ENCODE data around the gene CHKA.
A peak's percentile ranks its signal among the peaks of the same experiment; 100 is the strongest.

CHKA gene

DNA sequence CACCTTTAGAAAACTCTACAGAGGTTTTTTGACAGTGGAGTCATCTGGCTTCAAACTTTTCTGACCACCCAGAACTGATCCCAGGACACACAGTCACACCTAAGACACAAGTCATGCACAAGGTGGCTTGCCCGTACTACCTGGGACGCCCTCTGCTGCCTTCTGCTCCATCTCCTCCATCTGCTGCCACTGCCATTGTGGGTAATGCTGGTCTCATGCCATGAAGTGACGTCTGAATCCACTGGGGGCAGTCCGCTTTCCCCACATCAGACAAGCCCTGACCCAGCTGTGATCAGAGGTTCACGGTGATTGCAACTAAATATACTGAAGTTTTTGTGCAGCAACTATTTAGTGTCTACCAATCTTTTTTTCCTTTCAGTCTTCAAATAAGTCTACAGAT lies 96.1 kb downstream of the CHKA start:
- DNase-seq (ENCODE audit: low read depth in 1 of 2, low spot score in 1 of 2): peak in 1 of 2 experiments; percentile 21
- no peak overlapping the region for H3K4me3 ChIP-seq (replicated peaks; ENCODE audit: insufficient read depth, low read length)
- no peak overlapping the region for H3K27ac ChIP-seq (replicated peaks)
- TF ChIP-seq SPI1 (IDR thresholded peaks at IDR 0.05; ENCODE audit: borderline replicate concordance, low read depth) (no peak), POLR2AphosphoS5 (IDR thresholded peaks at IDR 0.05; ENCODE audit: low read depth) (no peak), GABPA (IDR thresholded peaks at IDR 0.05; ENCODE audit: low read depth) (no peak)
- TF ChIP-seq, protein P1, sequence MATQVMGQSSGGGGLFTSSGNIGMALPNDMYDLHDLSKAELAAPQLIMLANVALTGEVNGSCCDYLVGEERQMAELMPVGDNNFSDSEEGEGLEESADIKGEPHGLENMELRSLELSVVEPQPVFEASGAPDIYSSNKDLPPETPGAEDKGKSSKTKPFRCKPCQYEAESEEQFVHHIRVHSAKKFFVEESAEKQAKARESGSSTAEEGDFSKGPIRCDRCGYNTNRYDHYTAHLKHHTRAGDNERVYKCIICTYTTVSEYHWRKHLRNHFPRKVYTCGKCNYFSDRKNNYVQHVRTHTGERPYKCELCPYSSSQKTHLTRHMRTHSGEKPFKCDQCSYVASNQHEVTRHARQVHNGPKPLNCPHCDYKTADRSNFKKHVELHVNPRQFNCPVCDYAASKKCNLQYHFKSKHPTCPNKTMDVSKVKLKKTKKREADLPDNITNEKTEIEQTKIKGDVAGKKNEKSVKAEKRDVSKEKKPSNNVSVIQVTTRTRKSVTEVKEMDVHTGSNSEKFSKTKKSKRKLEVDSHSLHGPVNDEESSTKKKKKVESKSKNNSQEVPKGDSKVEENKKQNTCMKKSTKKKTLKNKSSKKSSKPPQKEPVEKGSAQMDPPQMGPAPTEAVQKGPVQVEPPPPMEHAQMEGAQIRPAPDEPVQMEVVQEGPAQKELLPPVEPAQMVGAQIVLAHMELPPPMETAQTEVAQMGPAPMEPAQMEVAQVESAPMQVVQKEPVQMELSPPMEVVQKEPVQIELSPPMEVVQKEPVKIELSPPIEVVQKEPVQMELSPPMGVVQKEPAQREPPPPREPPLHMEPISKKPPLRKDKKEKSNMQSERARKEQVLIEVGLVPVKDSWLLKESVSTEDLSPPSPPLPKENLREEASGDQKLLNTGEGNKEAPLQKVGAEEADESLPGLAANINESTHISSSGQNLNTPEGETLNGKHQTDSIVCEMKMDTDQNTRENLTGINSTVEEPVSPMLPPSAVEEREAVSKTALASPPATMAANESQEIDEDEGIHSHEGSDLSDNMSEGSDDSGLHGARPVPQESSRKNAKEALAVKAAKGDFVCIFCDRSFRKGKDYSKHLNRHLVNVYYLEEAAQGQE (IDR thresholded peaks at IDR 0.05; ENCODE audit: insufficient replicate concordance, low read depth): no peak
- TF ChIP-seq, protein P2, sequence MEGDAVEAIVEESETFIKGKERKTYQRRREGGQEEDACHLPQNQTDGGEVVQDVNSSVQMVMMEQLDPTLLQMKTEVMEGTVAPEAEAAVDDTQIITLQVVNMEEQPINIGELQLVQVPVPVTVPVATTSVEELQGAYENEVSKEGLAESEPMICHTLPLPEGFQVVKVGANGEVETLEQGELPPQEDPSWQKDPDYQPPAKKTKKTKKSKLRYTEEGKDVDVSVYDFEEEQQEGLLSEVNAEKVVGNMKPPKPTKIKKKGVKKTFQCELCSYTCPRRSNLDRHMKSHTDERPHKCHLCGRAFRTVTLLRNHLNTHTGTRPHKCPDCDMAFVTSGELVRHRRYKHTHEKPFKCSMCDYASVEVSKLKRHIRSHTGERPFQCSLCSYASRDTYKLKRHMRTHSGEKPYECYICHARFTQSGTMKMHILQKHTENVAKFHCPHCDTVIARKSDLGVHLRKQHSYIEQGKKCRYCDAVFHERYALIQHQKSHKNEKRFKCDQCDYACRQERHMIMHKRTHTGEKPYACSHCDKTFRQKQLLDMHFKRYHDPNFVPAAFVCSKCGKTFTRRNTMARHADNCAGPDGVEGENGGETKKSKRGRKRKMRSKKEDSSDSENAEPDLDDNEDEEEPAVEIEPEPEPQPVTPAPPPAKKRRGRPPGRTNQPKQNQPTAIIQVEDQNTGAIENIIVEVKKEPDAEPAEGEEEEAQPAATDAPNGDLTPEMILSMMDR (IDR thresholded peaks at IDR 0.05; ENCODE audit: insufficient read depth, low read length): no peak
- H3K27me3 ChIP-seq (ENCODE audit: insufficient read depth, poor library complexity, severe bottlenecking): no peaks in the 10 kb centered on the region

DNA sequence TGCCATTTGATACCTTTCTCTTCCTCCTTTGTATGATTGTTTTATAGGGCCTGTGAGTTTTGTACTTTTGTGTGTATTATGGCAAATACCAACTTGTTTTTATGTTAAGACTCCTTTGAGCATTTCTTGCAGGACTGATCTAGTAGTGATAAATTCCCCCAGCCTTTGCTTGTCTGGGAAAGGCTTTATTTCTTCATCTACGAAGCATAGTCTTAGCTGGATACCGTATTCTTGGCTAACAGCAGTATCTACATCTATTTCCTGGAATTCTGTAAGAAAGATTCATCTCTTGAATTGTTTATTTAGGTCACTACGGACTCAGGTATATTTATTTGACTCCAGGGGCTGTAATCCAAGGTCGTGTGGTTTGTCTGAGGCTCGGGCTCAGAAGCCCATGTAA lies 96.7 kb downstream of the CHKA start:
- no peak for DNase-seq (ENCODE audit: low read depth in 1 of 2, low spot score in 1 of 2)
- Histone ChIP-seq H3K4me3 (replicated peaks; ENCODE audit: insufficient read depth, low read length) (no peak overlapping the region), H3K27ac (replicated peaks) (no peak overlapping the region), H3K27me3 (ENCODE audit: insufficient read depth, poor library complexity, severe bottlenecking) (no peaks in the 10 kb centered on the region)
- TF ChIP-seq, protein P2 (IDR thresholded peaks at IDR 0.05; ENCODE audit: insufficient read depth, low read length): no peak
- TF ChIP-seq, protein P1 (IDR thresholded peaks at IDR 0.05; ENCODE audit: insufficient replicate concordance, low read depth): no peak
- no peak for TF ChIP-seq POLR2AphosphoS5 (IDR thresholded peaks at IDR 0.05; ENCODE audit: low read depth)

DNA sequence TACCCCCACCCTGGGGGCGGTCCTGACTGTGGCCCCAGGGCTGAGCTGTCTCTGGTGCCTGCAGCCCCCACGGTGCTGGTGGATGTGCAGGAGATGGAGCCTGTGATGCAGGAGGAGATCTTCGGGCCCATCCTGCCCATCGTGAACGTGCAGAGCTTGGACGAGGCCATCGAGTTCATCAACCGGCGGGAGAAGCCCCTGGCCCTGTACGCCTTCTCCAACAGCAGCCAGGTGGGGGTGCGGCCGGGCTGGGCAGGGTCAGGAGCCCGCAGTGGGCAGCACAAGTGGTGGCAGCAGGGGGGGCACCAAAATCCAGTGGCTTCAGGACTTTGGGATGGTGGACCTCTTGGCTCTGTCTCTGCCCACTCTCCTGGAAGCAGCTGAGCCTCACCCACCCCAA lies 98.7 kb downstream of the CHKA start:
- no peak for DNase-seq (ENCODE audit: low read depth in 1 of 2, low spot score in 1 of 2)
- TF ChIP-seq POLR2AphosphoS5 (IDR thresholded peaks at IDR 0.05; ENCODE audit: low read depth) (no peak), GABPA (IDR thresholded peaks at IDR 0.05; ENCODE audit: low read depth) (no peak), SPI1 (IDR thresholded peaks at IDR 0.05; ENCODE audit: borderline replicate concordance, low read depth) (no peak)
- TF ChIP-seq, protein P2 (IDR thresholded peaks at IDR 0.05; ENCODE audit: insufficient read depth, low read length): no peak
- TF ChIP-seq, protein P1 (IDR thresholded peaks at IDR 0.05; ENCODE audit: insufficient replicate concordance, low read depth): no peak
- no peak overlapping the region for H3K27ac ChIP-seq (replicated peaks)
- no peaks in the 10 kb centered on the region for H3K27me3 ChIP-seq (ENCODE audit: insufficient read depth, poor library complexity, severe bottlenecking)
- H3K4me3 ChIP-seq (replicated peaks; ENCODE audit: insufficient read depth, low read length): no peak overlapping the region

Data from HL-60 (cell line).